ENCODE measurements around the gene MCTP2. TPM values are rescaled to one million over a fixed set of nuclear protein-coding genes. Genes with fewer than 3 reads are reported as not detected.

The MCTP2 gene
- total and polyA plus RNA-seq, 7 donors, result 1.5 to 12.2 (median 4.4) TPM

DNA sequence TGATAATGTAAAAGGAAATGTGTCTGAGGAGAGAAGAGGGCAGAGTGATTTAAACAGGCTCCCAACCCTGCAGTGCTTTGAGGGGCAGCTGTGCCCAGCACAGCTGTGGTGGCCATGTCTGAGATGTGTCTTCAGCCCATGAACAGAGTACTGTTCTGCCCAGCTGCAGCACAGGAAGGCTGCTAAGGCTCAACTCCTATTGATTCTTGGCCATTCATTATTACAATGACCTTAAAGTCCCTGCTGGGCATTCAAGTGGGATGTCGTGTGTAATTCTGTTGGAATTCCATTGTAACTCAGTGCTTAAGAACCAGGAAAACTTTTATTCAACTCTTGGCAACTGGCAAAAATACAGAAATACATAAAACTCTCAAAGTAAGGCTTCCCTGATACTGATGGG lies 229.3 kb downstream of the MCTP2 start:
- WGBS, 2 donors, result 85 to 89% methylated on average over 1 of the region's 1 CpG
- no peak overlapping the region for H3K27ac ChIP-seq
- DNase-seq, result no peak
- no peaks in the 10 kb centered on the region for H3K36me3 ChIP-seq
- H3K4me1 ChIP-seq, result no peaks in the 10 kb centered on the region
- intact Hi-C loops (cut with DNase I), result no loop called here
- H3K9me3 ChIP-seq, result no peaks in the 10 kb centered on the region
- no peak overlapping the region for H3K4me3 ChIP-seq
- no peaks in the 10 kb centered on the region for H3K27me3 ChIP-seq
- TF ChIP-seq, protein P1, sequence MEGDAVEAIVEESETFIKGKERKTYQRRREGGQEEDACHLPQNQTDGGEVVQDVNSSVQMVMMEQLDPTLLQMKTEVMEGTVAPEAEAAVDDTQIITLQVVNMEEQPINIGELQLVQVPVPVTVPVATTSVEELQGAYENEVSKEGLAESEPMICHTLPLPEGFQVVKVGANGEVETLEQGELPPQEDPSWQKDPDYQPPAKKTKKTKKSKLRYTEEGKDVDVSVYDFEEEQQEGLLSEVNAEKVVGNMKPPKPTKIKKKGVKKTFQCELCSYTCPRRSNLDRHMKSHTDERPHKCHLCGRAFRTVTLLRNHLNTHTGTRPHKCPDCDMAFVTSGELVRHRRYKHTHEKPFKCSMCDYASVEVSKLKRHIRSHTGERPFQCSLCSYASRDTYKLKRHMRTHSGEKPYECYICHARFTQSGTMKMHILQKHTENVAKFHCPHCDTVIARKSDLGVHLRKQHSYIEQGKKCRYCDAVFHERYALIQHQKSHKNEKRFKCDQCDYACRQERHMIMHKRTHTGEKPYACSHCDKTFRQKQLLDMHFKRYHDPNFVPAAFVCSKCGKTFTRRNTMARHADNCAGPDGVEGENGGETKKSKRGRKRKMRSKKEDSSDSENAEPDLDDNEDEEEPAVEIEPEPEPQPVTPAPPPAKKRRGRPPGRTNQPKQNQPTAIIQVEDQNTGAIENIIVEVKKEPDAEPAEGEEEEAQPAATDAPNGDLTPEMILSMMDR (IDR thresholded peaks at IDR 0.05), result no peak
- TF ChIP-seq EP300 (IDR thresholded peaks at IDR 0.05) (no peak), POLR2A (IDR thresholded peaks at IDR 0.05) (no peak), POLR2AphosphoS5 (IDR thresholded peaks at IDR 0.05) (no peak)

DNA sequence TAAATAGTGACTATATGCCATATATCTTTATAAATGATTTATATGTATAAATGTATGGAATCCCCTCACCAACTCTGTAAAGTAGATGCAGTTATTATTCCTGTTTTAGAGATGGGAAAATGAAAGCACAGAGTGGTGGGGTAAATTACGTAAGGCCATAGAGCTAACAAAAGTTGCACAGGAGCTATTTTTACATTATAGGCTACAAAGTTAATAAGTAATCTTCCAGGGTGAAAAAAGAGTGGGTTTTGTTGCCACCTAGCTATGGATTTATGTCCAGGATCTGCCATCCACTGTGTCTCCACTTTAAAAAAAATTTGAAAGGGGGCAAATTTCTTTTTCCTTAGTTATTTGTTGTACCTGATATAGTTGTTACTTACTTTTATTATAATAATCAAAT lies 235.7 kb downstream of the MCTP2 start:
- intact Hi-C loops (cut with DNase I), result no loop called here

DNA sequence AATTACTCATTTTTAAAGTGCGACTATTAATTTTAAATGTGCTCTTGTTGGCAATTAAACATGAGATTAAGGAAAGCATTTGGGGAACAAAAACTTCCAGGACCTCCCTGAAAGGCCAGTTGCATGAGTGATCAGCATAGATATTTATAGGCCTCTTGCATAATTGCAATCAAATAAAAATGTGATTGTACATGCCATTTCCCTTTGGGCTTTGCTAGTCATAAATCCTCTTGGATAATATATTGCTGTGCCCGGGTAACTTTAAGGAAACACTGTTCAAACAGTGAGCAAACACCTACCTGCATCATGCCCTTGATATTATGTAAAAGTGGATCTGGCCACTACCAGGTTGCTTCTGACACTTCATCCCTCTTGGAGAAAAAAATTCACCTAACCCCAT lies 239.1 kb downstream of the MCTP2 start:
- H3K4me1 ChIP-seq, result peaks cover 0 to 13% (median 6%) of the 10 kb centered on the region in 4 donors
- no peak for DNase-seq
- no peak overlapping the region for H3K27ac ChIP-seq
- H3K27me3 ChIP-seq, result no peaks in the 10 kb centered on the region
- TF ChIP-seq POLR2A (IDR thresholded peaks at IDR 0.05) (no peak), POLR2AphosphoS5 (IDR thresholded peaks at IDR 0.05) (no peak), EP300 (IDR thresholded peaks at IDR 0.05) (no peak)
- TF ChIP-seq, protein P1 (IDR thresholded peaks at IDR 0.05), result no peak
- no peaks in the 10 kb centered on the region for H3K9me3 ChIP-seq
- 47 to 48% methylated on average over 2 of the region's 2 CpGs for WGBS, 2 donors
- intact Hi-C loops (cut with DNase I), result no loop called here
- H3K4me3 ChIP-seq, result no peak overlapping the region
- no peaks in the 10 kb centered on the region for H3K36me3 ChIP-seq

More for the DNA sequence above, 235.7 kb downstream of the MCTP2 start:
- WGBS, 2 donors, result 54 to 86% methylated on average over 1 of the region's 1 CpG
- no peaks in the 10 kb centered on the region for H3K27me3 ChIP-seq
- no peak overlapping the region for H3K27ac ChIP-seq
- H3K4me3 ChIP-seq, result no peak overlapping the region
- peaks cover 0 to 13% (median 6%) of the 10 kb centered on the region in 4 donors for H3K4me1 ChIP-seq
- no peak for TF ChIP-seq EP300 (IDR thresholded peaks at IDR 0.05)
- no peak for TF ChIP-seq POLR2AphosphoS5 (IDR thresholded peaks at IDR 0.05)
- TF ChIP-seq, protein P1 (IDR thresholded peaks at IDR 0.05), result no peak
- no peak for TF ChIP-seq POLR2A (IDR thresholded peaks at IDR 0.05)
- DNase-seq, result no peak
- no peaks in the 10 kb centered on the region for H3K9me3 ChIP-seq
- no peaks in the 10 kb centered on the region for H3K36me3 ChIP-seq

DNA sequence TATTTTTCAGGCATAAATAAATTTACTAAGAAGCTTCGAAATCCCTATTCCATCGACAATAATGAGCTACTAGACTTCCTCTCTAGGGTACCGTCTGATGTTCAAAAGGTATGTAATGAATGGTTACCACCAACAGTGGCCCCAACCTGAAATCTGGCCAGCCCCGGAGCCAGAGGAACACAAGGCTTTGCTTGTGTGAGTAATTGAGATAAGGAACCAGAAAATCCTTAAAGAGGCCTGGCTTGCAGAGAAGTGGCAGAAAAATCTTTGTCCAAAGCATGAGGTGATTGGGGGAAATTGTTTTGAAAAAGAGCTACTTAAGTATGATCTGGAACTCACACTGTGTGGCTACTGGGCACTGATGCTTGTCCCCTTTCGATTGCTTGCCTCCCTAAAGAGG lies 245.3 kb downstream of the MCTP2 start:
- Histone ChIP-seq H3K9me3 (no peaks in the 10 kb centered on the region), H3K27me3 (no peaks in the 10 kb centered on the region), H3K27ac (no peak overlapping the region), H3K4me1 (peaks cover 0 to 21% (median 5%) of the 10 kb centered on the region in 4 donors), H3K36me3 (no peaks in the 10 kb centered on the region), H3K4me3 (no peak overlapping the region)
- WGBS, 2 donors, result 93% methylated on average over 5 of the region's 5 CpGs
- intact Hi-C loops (cut with DNase I), result no loop called here
- TF ChIP-seq POLR2AphosphoS5 (IDR thresholded peaks at IDR 0.05) (no peak), EP300 (IDR thresholded peaks at IDR 0.05) (no peak), POLR2A (IDR thresholded peaks at IDR 0.05) (no peak)
- TF ChIP-seq, protein P1 (IDR thresholded peaks at IDR 0.05), result no peak
- no peak for DNase-seq

DNA sequence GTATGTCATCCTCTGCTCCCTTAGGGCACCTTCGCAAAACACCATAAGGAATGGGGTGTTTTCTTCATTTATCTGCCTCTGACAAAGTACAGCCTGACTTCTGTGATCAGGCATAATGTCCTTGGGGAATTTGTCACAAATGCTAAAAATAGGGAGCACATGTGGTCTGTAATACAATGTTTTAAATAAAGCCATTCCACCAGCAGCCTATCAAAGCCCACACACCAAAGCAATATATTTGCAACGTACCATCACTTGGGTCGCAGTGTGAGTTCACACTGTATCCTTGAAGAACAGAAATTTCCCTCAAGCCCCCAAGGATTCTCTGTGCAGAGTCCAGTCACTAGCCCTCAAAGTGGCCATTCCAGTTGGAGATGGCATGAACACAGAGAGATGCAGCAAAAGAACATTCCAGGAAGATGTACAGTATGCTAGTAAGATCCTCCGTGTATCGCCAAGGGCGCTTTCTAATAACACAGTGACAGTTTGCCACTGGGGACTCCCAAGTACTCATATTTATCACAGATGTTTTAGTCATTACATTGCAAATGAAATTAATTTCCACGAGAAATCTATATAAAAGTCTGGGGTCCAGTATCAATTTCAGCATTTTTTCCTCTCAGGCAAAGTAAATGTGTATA lies 246.7 kb downstream of the MCTP2 start:
- H3K4me3 ChIP-seq, result no peak overlapping the region
- intact Hi-C loops (cut with DNase I), result no loop called here
- H3K36me3 ChIP-seq, result no peaks in the 10 kb centered on the region
- TF ChIP-seq, protein P1 (IDR thresholded peaks at IDR 0.05), result no peak
- no peak for TF ChIP-seq POLR2AphosphoS5 (IDR thresholded peaks at IDR 0.05)
- no peak for TF ChIP-seq EP300 (IDR thresholded peaks at IDR 0.05)
- no peak for TF ChIP-seq POLR2A (IDR thresholded peaks at IDR 0.05)
- H3K27me3 ChIP-seq, result no peaks in the 10 kb centered on the region
- no peak overlapping the region for H3K27ac ChIP-seq
- 94 to 96% methylated on average over 7 of the region's 7 CpGs for WGBS, 2 donors
- peaks cover 0 to 31% (median 6%) of the 10 kb centered on the region in 4 donors for H3K4me1 ChIP-seq
- no peaks in the 10 kb centered on the region for H3K9me3 ChIP-seq
- DNase-seq, result no peak
